ENCODE results near the gene GALNT14.
A peak's percentile ranks its signal among the peaks of the same experiment; 100 is the strongest.

GALNT14 gene

GRCh38 chr2:30950339-30950738 is 187.9 kb downstream of the GALNT14 start:
- Histone ChIP-seq H3K4me3 (no peak overlapping the region), H3K36me3 (replicated peaks) (no peaks in the 10 kb centered on the region), H3K4me1 (no peaks in the 10 kb centered on the region), H3K27me3 (ENCODE audit: low read depth) (no peaks in the 10 kb centered on the region), H3K9me3 (no peaks in the 10 kb centered on the region)
- in situ Hi-C loops (cut with MboI; ENCODE audit: low sequenced_read_pairs), result no loop called here
- no peak for DNase-seq (ENCODE audit: low spot score in 2 of 2)

DNA sequence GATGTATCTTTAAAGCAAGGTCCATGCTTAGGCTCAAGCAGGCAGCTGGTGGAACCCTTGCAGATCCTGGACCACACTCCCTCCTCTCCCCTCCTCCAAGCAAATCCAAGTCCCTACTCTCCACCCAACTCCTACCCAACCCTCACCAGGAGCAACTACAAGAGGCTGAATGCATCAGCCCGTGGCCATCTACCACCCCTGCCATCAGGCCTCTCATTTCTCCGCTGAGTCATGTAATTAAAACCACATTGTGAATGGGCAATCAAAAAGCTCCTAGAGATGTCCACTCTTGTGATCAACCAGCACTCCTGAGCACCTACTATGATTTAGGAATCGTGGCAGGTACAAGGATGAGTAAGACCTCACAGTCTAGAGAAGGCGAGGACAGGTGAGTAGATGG is 188.8 kb downstream of the GALNT14 start:
- H3K27me3 ChIP-seq (ENCODE audit: low read depth), result no peaks in the 10 kb centered on the region
- no peaks in the 10 kb centered on the region for H3K9me3 ChIP-seq
- H3K4me1 ChIP-seq, result no peaks in the 10 kb centered on the region
- no peak for DNase-seq (ENCODE audit: low spot score in 2 of 2)
- H3K4me3 ChIP-seq, result no peak overlapping the region
- in situ Hi-C loops (cut with MboI; ENCODE audit: low sequenced_read_pairs), result no loop called here
- no peaks in the 10 kb centered on the region for H3K36me3 ChIP-seq (replicated peaks)

- H3K4me1 ChIP-seq, result no peaks in the 10 kb centered on the region
- H3K27me3 ChIP-seq (ENCODE audit: low read depth), result no peaks in the 10 kb centered on the region
- in situ Hi-C loops (cut with MboI; ENCODE audit: low sequenced_read_pairs), result no loop called here
- H3K9me3 ChIP-seq, result no peaks in the 10 kb centered on the region
- H3K36me3 ChIP-seq (replicated peaks), result no peaks in the 10 kb centered on the region
- DNase-seq (ENCODE audit: low spot score in 2 of 2), result no peak
- H3K4me3 ChIP-seq, result no peak overlapping the region
Observed at GRCh38 chr2:30948857-30949256, 189.4 kb downstream of the GALNT14 start.

GRCh38 chr2:30948130-30948529 is 190.1 kb downstream of the GALNT14 start:
- no peaks in the 10 kb centered on the region for H3K36me3 ChIP-seq (replicated peaks)
- no peaks in the 10 kb centered on the region for H3K27me3 ChIP-seq (ENCODE audit: low read depth)
- no peaks in the 10 kb centered on the region for H3K4me1 ChIP-seq
- H3K4me3 ChIP-seq, result no peak overlapping the region
- in situ Hi-C loops (cut with MboI; ENCODE audit: low sequenced_read_pairs), result no loop called here
- no peak for DNase-seq (ENCODE audit: low spot score in 2 of 2)
- H3K9me3 ChIP-seq, result no peaks in the 10 kb centered on the region

GRCh38 chr2:30947686-30948085 is 190.6 kb downstream of the GALNT14 start:
- Histone ChIP-seq H3K27me3 (ENCODE audit: low read depth) (no peaks in the 10 kb centered on the region), H3K9me3 (no peaks in the 10 kb centered on the region), H3K4me1 (no peaks in the 10 kb centered on the region), H3K4me3 (no peak overlapping the region), H3K36me3 (replicated peaks) (no peaks in the 10 kb centered on the region)
- no peak for DNase-seq (ENCODE audit: low spot score in 2 of 2)
- in situ Hi-C loops (cut with MboI; ENCODE audit: low sequenced_read_pairs), result no loop called here

DNA sequence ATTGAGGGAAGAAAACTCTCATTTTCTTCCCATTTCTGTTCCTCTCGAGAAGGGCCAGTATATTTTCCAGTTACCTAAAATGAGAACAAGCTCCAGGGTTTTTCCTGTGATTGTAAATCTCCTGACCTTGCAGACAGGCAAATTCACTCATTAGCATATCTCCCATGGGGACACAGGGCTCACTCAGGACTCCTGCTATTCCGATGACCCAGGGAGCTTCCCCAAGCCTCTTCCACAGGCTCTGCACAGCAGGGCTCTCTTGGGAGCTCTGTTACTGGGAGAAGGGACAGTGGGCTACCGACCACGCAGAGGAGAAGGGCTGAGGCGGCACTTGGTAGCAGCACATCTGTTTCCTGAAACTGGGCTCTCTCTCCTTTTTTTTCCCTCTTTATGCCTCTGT is 195.8 kb downstream of the GALNT14 start:
- no peak for DNase-seq (ENCODE audit: low spot score in 2 of 2)
- in situ Hi-C loops (cut with MboI; ENCODE audit: low sequenced_read_pairs), result no loop called here
- no peaks in the 10 kb centered on the region for H3K9me3 ChIP-seq
- H3K4me1 ChIP-seq, result no peaks in the 10 kb centered on the region; the same call in 1 of the 2 replicates
- H3K27me3 ChIP-seq (ENCODE audit: low read depth), result no peaks in the 10 kb centered on the region
- no peak overlapping the region for H3K4me3 ChIP-seq
- no peaks in the 10 kb centered on the region for H3K36me3 ChIP-seq (replicated peaks)

DNA sequence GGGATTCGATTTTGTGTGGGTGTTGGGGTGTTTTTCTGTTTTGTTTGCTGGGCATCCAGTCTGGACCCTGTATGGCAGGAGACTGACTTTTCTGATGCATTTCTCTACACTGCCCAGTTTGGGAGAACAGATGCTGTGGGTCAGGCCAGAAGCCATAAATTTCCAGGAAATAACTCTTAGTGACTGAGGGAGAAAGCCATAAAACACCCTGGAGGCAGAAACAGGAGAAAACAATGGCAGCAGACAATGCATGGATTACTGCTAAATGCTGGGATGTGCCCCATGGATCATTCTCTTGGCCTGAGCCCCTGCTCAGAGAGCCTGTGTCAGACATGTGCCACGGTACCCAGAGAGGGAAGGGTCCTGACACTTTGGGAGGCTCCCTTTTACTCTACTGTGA is 197.4 kb downstream of the GALNT14 start:
- in situ Hi-C loops (cut with MboI; ENCODE audit: low sequenced_read_pairs), result no loop called here
- no peaks in the 10 kb centered on the region for H3K9me3 ChIP-seq

GRCh38 chr2:30939364-30939763 is 198.9 kb downstream of the GALNT14 start:
- no peak overlapping the region for H3K4me3 ChIP-seq
- in situ Hi-C loops (cut with MboI; ENCODE audit: low sequenced_read_pairs), result no loop called here
- H3K36me3 ChIP-seq (replicated peaks), result no peaks in the 10 kb centered on the region
- no peaks in the 10 kb centered on the region; the same call in 1 of the 2 replicates for H3K4me1 ChIP-seq
- no peaks in the 10 kb centered on the region for H3K9me3 ChIP-seq
- H3K27me3 ChIP-seq (ENCODE audit: low read depth), result no peaks in the 10 kb centered on the region
- DNase-seq (ENCODE audit: low spot score in 2 of 2), result no peak

More for the DNA sequence above, 197.4 kb downstream of the GALNT14 start:
- H3K4me1 ChIP-seq, result no peaks in the 10 kb centered on the region; the same call in 1 of the 2 replicates
- peak in 1 of 2 experiments; percentile 32 for DNase-seq (ENCODE audit: low spot score in 2 of 2)
- no peak overlapping the region for H3K4me3 ChIP-seq
- H3K36me3 ChIP-seq (replicated peaks), result no peaks in the 10 kb centered on the region
- H3K27me3 ChIP-seq (ENCODE audit: low read depth), result no peaks in the 10 kb centered on the region

- H3K9me3 ChIP-seq, result no peaks in the 10 kb centered on the region
- in situ Hi-C loops (cut with MboI; ENCODE audit: low sequenced_read_pairs), result no loop called here
- H3K36me3 ChIP-seq (replicated peaks), result no peaks in the 10 kb centered on the region
- no peaks in the 10 kb centered on the region; the same call in 1 of the 2 replicates for H3K4me1 ChIP-seq
- peak in 1 of 2 experiments; percentile 39 for DNase-seq (ENCODE audit: low spot score in 2 of 2)
- no peaks in the 10 kb centered on the region for H3K27me3 ChIP-seq (ENCODE audit: low read depth)
- no peak overlapping the region for H3K4me3 ChIP-seq
Observed at GRCh38 chr2:30938196-30938595, 200.0 kb downstream of the GALNT14 start.

GRCh38 chr2:30936977-30937376 is 201.3 kb downstream of the GALNT14 start:
- no peak overlapping the region for H3K4me3 ChIP-seq
- in situ Hi-C loops (cut with MboI; ENCODE audit: low sequenced_read_pairs), result no loop called here
- H3K36me3 ChIP-seq (replicated peaks), result no peaks in the 10 kb centered on the region
- DNase-seq (ENCODE audit: low spot score in 2 of 2), result no peak
- no peaks in the 10 kb centered on the region; the same call in 1 of the 2 replicates for H3K4me1 ChIP-seq
- no peaks in the 10 kb centered on the region for H3K27me3 ChIP-seq (ENCODE audit: low read depth)
- no peaks in the 10 kb centered on the region for H3K9me3 ChIP-seq

DNA sequence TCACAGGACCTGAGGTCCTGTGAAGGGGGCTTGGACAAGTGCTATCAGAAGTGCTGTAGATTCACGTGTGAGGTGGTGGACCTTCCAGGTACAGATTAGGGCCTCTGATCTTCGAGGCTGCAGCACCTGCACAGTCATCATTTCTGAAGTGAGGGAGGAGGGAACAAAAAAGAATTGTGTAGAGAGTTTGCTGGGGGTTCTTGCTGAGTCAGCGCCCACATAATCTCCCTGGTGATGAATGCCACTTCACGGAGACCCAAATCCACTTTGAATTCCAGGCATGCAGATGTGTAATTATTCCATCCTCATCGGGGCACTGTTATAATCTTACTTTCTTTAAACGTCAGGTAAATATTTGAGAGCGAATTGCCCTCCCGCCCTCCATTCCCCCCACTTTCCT is 202.4 kb downstream of the GALNT14 start:
- Histone ChIP-seq H3K36me3 (replicated peaks) (no peaks in the 10 kb centered on the region), H3K27me3 (ENCODE audit: low read depth) (no peaks in the 10 kb centered on the region), H3K9me3 (no peaks in the 10 kb centered on the region), H3K4me3 (no peak overlapping the region), H3K4me1 (no peaks in the 10 kb centered on the region; the same call in 1 of the 2 replicates)
- DNase-seq (ENCODE audit: low spot score in 2 of 2), result no peak
- in situ Hi-C loops (cut with MboI; ENCODE audit: low sequenced_read_pairs), result no loop called here

DNA sequence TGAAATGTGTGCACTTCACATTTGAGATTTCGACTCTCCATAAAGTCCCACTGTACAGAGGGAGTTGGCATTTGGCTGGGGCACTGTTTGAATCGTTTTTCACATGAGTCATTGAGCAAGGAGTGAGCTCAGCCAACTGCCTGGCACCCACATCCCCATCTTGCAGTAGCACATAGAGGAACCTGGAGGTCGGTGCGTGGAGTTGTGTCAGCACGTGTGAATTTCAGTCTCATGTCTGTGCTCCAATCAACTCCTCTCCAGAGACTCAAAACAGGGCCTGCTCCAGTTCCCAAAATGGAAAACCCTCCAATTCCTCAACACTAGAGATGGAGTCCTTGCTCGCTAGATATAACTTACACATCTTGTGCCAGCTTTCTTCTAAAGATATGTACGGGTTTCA is 204.2 kb downstream of the GALNT14 start:
- Histone ChIP-seq H3K27me3 (ENCODE audit: low read depth) (no peaks in the 10 kb centered on the region), H3K4me1 (no peaks in the 10 kb centered on the region; the same call in 1 of the 2 replicates), H3K9me3 (no peaks in the 10 kb centered on the region), H3K36me3 (replicated peaks) (no peaks in the 10 kb centered on the region), H3K4me3 (no peak overlapping the region)
- DNase-seq (ENCODE audit: low spot score in 2 of 2), result no peak
- in situ Hi-C loops (cut with MboI; ENCODE audit: low sequenced_read_pairs), result no loop called here

DNA sequence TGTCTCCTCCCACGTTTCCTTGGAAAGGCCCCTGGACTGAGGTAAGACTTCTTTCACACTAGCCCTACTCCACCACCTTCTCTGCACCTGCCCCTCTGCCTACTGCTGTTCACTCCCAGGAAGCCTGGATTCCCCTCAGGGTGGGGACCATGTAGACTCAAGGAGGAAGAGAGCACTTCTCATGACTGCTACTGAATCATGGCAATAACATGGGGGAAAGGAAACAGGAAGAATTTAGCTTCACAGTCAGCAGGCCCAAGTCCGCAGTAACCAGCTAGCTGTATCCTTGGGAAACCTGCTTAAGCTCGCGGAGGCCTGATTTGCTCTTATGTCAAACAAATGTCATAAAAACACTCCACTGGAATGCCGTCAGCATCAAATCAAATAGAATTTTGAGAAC is 204.7 kb downstream of the GALNT14 start:
- H3K4me1 ChIP-seq, result no peaks in the 10 kb centered on the region; the same call in 1 of the 2 replicates
- H3K27me3 ChIP-seq (ENCODE audit: low read depth), result no peaks in the 10 kb centered on the region
- no peak for DNase-seq (ENCODE audit: low spot score in 2 of 2)
- no peaks in the 10 kb centered on the region for H3K9me3 ChIP-seq
- no peaks in the 10 kb centered on the region for H3K36me3 ChIP-seq (replicated peaks)
- in situ Hi-C loops (cut with MboI; ENCODE audit: low sequenced_read_pairs), result no loop called here
- H3K4me3 ChIP-seq, result no peak overlapping the region

GRCh38 chr2:30932870-30933269 is 205.4 kb downstream of the GALNT14 start:
- H3K9me3 ChIP-seq, result no peaks in the 10 kb centered on the region
- H3K27me3 ChIP-seq (ENCODE audit: low read depth), result no peaks in the 10 kb centered on the region
- no peak for DNase-seq (ENCODE audit: low spot score in 2 of 2)
- no peak overlapping the region for H3K4me3 ChIP-seq
- no peaks in the 10 kb centered on the region for H3K4me1 ChIP-seq
- no peaks in the 10 kb centered on the region for H3K36me3 ChIP-seq (replicated peaks)
- in situ Hi-C loops (cut with MboI; ENCODE audit: low sequenced_read_pairs), result no loop called here

DNA sequence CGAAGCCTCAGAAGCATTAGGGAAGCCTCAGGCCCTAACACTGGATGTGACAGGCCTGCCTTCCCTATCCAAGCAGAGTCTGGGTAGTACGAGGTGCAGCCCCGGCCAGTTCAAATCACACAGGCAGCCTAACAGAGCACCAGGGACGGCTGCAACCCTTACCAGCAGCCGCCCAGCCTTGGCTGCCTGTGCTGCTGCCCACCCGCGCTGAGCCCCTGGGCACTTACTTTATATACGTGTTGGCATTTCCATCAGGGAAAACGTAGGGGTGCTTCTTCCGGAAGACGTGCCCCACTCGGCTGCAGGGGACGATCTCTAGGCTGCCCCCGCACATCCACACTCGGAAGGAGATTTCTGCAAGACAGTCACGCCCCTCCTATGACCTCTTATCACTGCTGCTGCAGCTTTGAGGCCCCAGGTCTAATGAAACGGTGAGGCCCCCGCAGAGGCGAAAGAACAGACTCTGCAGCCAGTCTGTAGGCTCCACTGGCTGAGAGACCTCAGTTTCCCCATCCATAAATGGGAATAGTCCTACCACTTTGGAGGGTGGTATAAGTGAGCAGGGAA is 206.3 kb downstream of the GALNT14 start:
- in situ Hi-C loops (cut with MboI; ENCODE audit: low sequenced_read_pairs), result no loop called here
- H3K4me3 ChIP-seq, result no peak overlapping the region
- no peaks in the 10 kb centered on the region for H3K4me1 ChIP-seq
- no peaks in the 10 kb centered on the region for H3K27me3 ChIP-seq (ENCODE audit: low read depth)
- no peak for DNase-seq (ENCODE audit: low spot score in 2 of 2)
- H3K9me3 ChIP-seq, result no peaks in the 10 kb centered on the region
- no peaks in the 10 kb centered on the region for H3K36me3 ChIP-seq (replicated peaks)

Measured in HAP-1 (cell line).